Muscle layer of colon (tissue), 2 donors: ENCODE results near the gene FGF14.
"Not testable (repeated sequence)": the region's sequence is repeated elsewhere in the genome, so short reads cannot be mapped to it uniquely, and the experiment has no call there.

Experiments used
- H3K27ac ChIP-seq: one replicate; pipeline ENCODE4 v1.7.0; 2013; ENCODE audit warnings: low read depth, mild to moderate bottlenecking, low read length, moderate library complexity
- H3K27me3 ChIP-seq, 2 donors: one replicate each; pipeline ENCODE4 v1.7.0; 2013; ENCODE audit warnings: low read length in 2 of 2, mild to moderate bottlenecking in 2 of 2; ENCODE audit not compliant: insufficient read depth in 2 of 2, control insufficient read depth in 1 of 2
- H3K36me3 ChIP-seq: one replicate; pipeline ENCODE4 v1.7.0; 2013; ENCODE audit warnings: mild to moderate bottlenecking, low read length; ENCODE audit not compliant: insufficient read depth
- H3K4me1 ChIP-seq: one replicate; pipeline ENCODE4 v1.7.0; 2013; ENCODE audit warnings: mild to moderate bottlenecking, low read length; ENCODE audit not compliant: insufficient read depth
- H3K4me3 ChIP-seq, 2 donors: one replicate each; pipeline ENCODE4 v1.7.0; 2013; ENCODE audit warnings: low read length in 2 of 2, low read depth in 1 of 2, mild to moderate bottlenecking in 1 of 2, moderate library complexity in 1 of 2
- H3K9ac ChIP-seq: one replicate; pipeline ENCODE4 v1.7.0; 2013; ENCODE audit warnings: low read length
- H3K9me3 ChIP-seq: one replicate; pipeline ENCODE4 v1.7.0; 2013; ENCODE audit warnings: mild to moderate bottlenecking, low read length
- donor health status: abdominal sarcoma.
- donor health status: Adenocarcinoma of cecum.

The FGF14 gene

DNA sequence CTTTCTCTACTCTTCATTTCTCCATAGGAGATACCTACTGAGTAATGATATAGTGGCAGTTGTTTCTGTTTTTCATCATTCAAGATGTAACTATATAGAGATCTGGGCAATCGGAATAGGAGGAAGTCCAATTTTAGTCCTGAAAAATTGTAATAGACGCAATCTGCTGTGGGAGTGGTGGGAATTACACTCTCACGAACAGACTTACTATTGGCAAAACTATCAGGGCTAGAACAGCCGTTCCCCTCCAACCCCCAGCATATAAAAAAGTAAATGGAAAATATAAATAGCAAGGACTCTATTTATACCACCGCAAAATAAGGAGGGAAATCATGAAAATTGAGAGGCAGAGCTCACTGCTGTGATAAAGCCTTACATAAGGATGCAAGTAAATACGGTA, 330.1 kb downstream of the FGF14 start:
- no peaks in the 10 kb centered on the region for H3K36me3 ChIP-seq
- no peak overlapping the region for H3K9ac ChIP-seq
- no peak overlapping the region for H3K4me3 ChIP-seq
- H3K27me3 ChIP-seq = no peaks in the 10 kb centered on the region
- peaks cover 6% of the 10 kb centered on the region for H3K4me1 ChIP-seq
- H3K9me3 ChIP-seq = no peaks in the 10 kb centered on the region
- no peak overlapping the region for H3K27ac ChIP-seq

DNA sequence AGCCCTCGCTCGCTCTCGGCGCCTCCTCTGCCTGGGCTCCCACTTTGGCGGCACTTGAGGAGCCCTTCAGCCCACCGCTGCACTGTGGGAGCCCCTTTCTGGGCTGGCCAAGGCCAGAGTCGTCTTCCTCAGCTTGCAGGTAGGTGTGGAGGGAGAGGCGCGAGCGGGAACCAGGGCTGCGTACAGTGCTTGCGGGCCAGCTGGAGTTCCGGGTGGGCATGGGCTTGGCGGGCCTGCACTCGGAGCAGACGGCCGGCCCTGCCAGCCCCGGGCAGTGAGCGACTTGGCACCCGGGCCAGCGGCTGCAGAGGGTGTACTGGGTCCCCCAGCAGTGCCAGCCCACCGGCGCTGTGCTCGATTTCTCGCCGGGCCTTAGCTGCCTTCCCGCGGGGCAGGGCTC, 333.5 kb downstream of the FGF14 start:
- H3K4me1 ChIP-seq, H3K9me3 ChIP-seq, H3K9ac ChIP-seq, H3K27me3 ChIP-seq, H3K4me3 ChIP-seq, H3K27ac ChIP-seq, H3K36me3 ChIP-seq: not testable (repeated sequence)

DNA sequence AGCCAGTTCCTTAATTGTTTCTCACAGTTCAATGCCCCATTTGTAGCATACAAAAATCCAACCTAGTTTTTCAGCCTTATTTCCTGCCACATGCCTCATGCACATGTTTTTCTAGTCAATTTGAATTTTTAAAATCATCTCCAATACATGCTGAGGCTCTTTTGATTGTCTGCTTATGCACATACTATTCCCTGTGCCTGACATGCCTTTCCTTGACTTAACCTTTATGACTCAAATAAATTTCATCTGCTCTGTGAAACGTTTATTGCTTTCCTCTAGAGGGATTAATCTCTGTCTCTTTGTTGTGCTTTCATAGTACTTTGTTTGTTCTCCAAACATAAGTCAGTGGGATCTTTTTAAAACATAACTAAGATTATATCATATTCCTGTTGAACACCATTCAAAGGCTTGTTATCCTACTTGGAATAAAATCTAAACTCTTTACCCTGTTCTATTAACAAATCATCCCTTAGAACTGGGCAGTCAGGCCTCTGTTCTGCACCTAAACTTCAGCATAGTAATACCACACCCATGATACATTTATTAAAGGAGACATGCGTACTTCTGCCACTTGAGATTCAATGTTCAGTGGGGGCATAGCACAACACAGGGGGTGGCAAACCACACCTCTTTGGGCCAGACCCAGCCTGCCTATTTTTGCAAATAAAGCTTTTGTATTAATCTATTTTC, 346.6 kb downstream of the FGF14 start:
- no peaks in the 10 kb centered on the region for H3K36me3 ChIP-seq
- H3K27me3 ChIP-seq = no peaks in the 10 kb centered on the region
- H3K27ac ChIP-seq = no peak overlapping the region
- no peak overlapping the region for H3K4me3 ChIP-seq
- peaks cover 4% of the 10 kb centered on the region for H3K9me3 ChIP-seq
- H3K4me1 ChIP-seq = no peaks in the 10 kb centered on the region
- no peak overlapping the region for H3K9ac ChIP-seq

DNA sequence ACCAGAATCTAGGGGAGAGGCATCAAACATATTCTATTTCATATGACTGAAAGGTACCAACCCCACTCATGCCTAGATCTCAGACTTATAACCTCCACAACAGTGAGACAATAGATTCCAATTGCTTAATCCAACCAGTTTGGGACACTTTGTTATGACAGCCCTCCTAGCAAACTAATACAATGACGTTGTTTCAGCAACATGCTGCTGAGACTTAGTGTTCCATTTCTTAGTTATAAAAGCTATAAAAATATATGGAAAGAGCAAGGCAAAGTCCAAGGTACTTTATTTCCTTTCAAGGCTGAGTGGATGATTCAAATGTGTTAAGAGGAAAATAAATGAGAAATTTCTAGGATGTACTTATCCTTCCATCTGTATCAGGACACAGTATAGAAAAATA, 352.0 kb downstream of the FGF14 start:
- Histone ChIP-seq H3K36me3 (no peaks in the 10 kb centered on the region), H3K4me1 (no peaks in the 10 kb centered on the region), H3K9me3 (peaks cover 4% of the 10 kb centered on the region), H3K9ac (no peak overlapping the region), H3K27ac (no peak overlapping the region), H3K27me3 (no peaks in the 10 kb centered on the region), H3K4me3 (no peak overlapping the region)

DNA sequence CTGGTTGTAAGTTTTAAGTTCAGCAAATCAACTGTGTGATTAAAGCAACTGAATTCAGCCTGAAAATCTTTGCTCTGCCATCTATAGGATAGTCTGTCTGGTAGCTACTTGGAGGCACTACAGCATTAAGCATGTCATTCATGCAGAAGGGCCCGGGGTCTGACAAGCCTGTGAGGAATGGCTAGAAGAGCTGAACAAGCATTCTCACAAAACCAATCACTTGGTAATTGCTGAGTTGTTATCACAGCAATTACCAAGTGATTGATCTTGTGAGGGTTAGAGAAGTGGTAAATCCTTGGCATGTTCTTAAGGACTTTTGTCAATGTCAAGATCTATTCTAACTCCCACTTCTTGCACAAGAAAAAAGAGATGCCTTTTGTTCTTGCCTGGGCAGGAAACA, 356.1 kb downstream of the FGF14 start:
- H3K36me3 ChIP-seq = no peaks in the 10 kb centered on the region
- no peak overlapping the region for H3K4me3 ChIP-seq
- H3K27me3 ChIP-seq = no peaks in the 10 kb centered on the region

DNA sequence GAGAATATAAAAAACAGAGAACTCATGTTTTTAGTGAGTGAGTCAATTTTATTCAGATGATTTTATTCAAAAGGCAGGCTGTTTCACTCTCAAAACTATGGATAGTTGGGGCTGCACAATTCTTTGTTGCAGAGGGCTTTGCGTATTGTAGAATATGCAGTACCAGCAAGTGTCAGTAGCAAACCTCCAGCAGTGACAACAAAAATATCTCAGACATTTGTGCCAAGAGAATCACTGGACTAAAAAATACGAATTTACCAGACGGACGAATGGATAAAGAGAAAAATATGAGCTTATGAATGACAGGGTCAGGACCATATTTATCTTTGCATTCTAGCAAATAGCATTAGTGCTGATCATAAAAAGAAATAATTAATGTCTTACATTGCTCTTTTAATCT, 359.1 kb downstream of the FGF14 start:
- Histone ChIP-seq H3K9me3 (no peaks in the 10 kb centered on the region), H3K27me3 (no peaks in the 10 kb centered on the region), H3K27ac (no peak overlapping the region), H3K4me1 (peaks cover 9% of the 10 kb centered on the region), H3K9ac (no peak overlapping the region), H3K4me3 (no peak overlapping the region), H3K36me3 (no peaks in the 10 kb centered on the region)

More for the DNA sequence above, 356.1 kb downstream of the FGF14 start:
- Histone ChIP-seq H3K4me1 (peaks cover 9% of the 10 kb centered on the region), H3K27ac (no peak overlapping the region), H3K9me3 (no peaks in the 10 kb centered on the region), H3K9ac (no peak overlapping the region)

DNA sequence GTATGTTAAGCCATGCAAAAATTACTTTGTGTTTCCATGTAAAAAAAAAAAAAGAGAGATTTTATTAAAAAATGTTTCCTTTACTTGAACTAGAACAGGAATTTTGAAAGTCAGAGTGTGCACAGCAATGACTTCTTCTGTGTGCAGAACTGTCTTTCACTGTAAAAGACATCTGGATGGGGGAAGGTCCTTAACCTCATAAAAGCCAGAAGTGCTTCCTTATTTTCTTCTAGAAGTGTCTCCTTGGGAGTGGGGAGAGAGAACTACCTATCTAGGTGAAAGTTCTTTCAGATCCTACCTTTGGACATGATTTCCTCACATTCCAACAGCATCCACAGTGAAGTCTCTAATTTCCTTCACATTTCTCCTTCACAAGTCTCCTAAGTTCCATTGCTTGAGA, 360.3 kb downstream of the FGF14 start:
- H3K36me3 ChIP-seq = no peaks in the 10 kb centered on the region
- H3K9me3 ChIP-seq = no peaks in the 10 kb centered on the region
- no peak overlapping the region for H3K27ac ChIP-seq
- no peak overlapping the region for H3K9ac ChIP-seq
- no peaks in the 10 kb centered on the region for H3K27me3 ChIP-seq
- peaks cover 9% of the 10 kb centered on the region for H3K4me1 ChIP-seq
- H3K4me3 ChIP-seq = no peak overlapping the region

DNA sequence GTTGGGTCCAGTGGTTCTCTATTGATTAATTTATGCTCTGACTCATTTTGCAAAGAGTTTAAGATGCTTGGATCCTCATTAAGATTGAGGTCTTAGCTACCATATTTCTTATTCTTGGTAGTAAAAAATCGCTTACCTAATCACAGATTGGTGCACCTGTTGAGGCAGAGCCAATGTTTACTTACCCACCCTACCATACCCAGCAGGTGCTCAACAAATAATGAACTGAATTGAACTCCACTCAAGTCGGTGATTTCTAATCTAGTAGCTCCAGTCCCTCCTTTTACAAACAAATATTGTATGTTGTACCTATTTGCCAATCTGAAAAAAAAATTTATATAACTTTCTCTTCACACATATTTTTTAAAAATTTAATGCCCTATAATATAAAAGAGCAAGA, 361.0 kb downstream of the FGF14 start:
- Histone ChIP-seq H3K27ac (no peak overlapping the region), H3K4me1 (peaks cover 9% of the 10 kb centered on the region), H3K9ac (no peak overlapping the region), H3K4me3 (no peak overlapping the region), H3K36me3 (no peaks in the 10 kb centered on the region), H3K9me3 (no peaks in the 10 kb centered on the region), H3K27me3 (no peaks in the 10 kb centered on the region)

DNA sequence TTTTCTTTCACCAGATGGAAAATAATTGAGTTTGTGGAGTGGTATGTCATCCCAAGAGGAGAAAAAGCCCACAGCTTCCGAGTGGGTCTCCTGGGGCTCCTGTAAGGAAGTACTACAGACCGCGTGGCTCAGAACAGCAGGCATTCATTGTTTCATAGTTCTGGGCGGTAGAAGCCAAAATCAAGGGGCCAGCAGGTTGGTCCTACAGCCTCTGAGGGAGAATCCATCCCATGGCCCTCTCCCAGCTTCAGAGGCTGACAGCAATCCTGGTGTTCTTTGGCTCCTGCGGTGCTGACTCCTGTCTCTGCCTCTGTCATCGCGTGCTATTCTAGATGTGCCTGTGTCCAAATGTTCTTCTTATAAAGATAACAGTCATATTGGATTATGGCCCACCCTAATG, 362.6 kb downstream of the FGF14 start:
- H3K36me3 ChIP-seq = no peaks in the 10 kb centered on the region
- H3K27me3 ChIP-seq = no peaks in the 10 kb centered on the region
- no peak overlapping the region for H3K9ac ChIP-seq
- H3K9me3 ChIP-seq = no peaks in the 10 kb centered on the region
- no peak overlapping the region for H3K4me3 ChIP-seq
- H3K27ac ChIP-seq = no peak overlapping the region
- H3K4me1 ChIP-seq = peaks cover 9% of the 10 kb centered on the region

DNA sequence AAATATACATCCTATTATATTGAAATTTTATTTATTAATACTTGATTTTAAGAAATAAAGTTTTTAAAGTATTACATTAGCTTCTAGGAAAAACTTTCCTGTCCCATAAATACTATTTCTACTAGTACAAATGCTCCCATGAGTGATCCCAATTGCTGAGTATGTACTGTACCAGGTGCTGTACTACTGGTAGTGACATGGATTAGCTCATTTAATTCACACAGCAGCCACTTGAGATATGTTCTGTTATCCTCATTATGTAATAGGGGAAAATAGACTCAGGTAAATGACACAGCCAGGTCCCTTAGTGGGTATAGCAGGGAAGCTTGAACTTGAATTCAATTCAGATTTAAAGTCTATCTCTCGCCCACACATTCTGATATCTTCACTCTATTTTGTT, 363.1 kb downstream of the FGF14 start:
- no peak overlapping the region for H3K27ac ChIP-seq
- H3K9me3 ChIP-seq = no peaks in the 10 kb centered on the region
- H3K9ac ChIP-seq = no peak overlapping the region
- H3K4me3 ChIP-seq = no peak overlapping the region
- no peaks in the 10 kb centered on the region for H3K36me3 ChIP-seq
- peaks cover 8% of the 10 kb centered on the region for H3K4me1 ChIP-seq
- no peaks in the 10 kb centered on the region for H3K27me3 ChIP-seq

DNA sequence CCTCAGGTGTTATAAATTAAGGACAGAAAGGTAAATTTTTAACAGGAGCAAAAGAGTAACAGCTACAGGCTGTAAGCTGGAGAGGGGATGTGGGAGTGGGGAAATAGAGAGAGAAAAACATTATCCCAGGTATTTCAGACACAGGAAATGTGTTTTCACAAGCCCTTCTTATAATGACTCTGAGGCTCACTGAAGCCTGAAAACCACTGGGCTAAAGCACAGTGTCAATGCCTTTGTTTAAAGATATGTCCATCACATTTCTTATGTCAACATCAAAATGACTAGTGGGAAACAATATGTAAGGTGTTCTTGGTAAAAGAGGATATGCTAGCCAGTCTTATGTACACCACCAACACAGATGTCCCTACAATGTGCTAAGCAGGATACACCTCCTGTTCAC, 365.9 kb downstream of the FGF14 start:
- Histone ChIP-seq H3K27me3 (no peaks in the 10 kb centered on the region), H3K9ac (no peak overlapping the region), H3K4me1 (no peaks in the 10 kb centered on the region), H3K27ac (no peak overlapping the region), H3K36me3 (no peaks in the 10 kb centered on the region), H3K9me3 (no peaks in the 10 kb centered on the region), H3K4me3 (no peak overlapping the region)

DNA sequence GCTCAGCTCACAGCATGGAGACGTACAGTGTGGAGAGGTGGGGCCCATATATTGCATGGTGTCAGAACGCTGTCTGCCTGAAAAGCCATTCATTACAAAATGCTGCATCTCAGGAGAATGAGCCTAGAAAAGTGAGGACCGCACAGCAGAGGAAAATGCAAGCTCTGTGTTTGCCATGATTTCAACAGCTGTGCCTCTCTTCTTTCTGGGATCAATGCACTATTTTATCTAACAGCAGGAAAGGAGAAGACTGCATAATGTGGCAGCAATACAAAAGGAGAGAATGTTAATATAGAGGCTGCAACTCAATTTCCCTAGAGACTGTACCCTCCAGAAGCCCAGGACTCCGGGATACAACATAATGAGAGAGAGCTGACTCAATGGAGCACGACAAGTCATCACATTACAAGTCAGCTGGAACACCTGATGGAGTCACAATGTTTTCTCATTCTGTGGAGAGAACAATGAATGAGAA, 368.0 kb downstream of the FGF14 start:
- no peak overlapping the region for H3K27ac ChIP-seq
- H3K36me3 ChIP-seq = no peaks in the 10 kb centered on the region
- no peaks in the 10 kb centered on the region for H3K4me1 ChIP-seq
- no peaks in the 10 kb centered on the region for H3K27me3 ChIP-seq
- H3K9me3 ChIP-seq = no peaks in the 10 kb centered on the region
- H3K4me3 ChIP-seq = no peak overlapping the region
- no peak overlapping the region for H3K9ac ChIP-seq
